Large intestine (tissue), 3 donors: ENCODE measurements around the gene LCN1. TPM values are rescaled to one million over a fixed set of nuclear protein-coding genes. Genes with fewer than 3 reads are reported as not detected.

Experiments used
- DNase-seq, 2 donors: peaks; one replicate each; pipeline versions ENCODE4 v3.0.0 to v3.0.0-alpha.2; 2013
- H3K27ac ChIP-seq: one replicate; pipeline ENCODE4 v1.5.1; 2013; ENCODE audit warnings: low read length
- H3K27me3 ChIP-seq: 2 replicates; pipeline ENCODE4 v1.6.1; 2013; ENCODE audit warnings: low read length; ENCODE audit not compliant: control insufficient read depth, insufficient read depth
- H3K36me3 ChIP-seq: 2 replicates; pipeline ENCODE4 v1.6.1; 2013; ENCODE audit warnings: low read length; ENCODE audit not compliant: control insufficient read depth, insufficient read depth
- H3K4me1 ChIP-seq: one replicate; pipeline ENCODE4 v1.6.1; 2013; ENCODE audit warnings: low read length; ENCODE audit not compliant: control insufficient read depth, insufficient read depth
- H3K4me3 ChIP-seq: one replicate; pipeline ENCODE4 v1.5.1; 2013; ENCODE audit warnings: low read length
- H3K9me3 ChIP-seq: one replicate; pipeline ENCODE4 v1.6.1; 2013; ENCODE audit warnings: mild to moderate bottlenecking, low read depth, low read length, moderate library complexity; ENCODE audit not compliant: control insufficient read depth
- WGBS: methylation state at CpG from one replicate; pipeline ENCODE4 v1.1.5; 2013; ENCODE audit warnings: low lambda C conversion rate; ENCODE audit not compliant: insufficient coverage; 5-methylcytosine and 5-hydroxymethylcytosine counted together
- polyA plus RNA-seq: library from polyadenylated mRNA; unstranded; fragments of 120-200 nt; gene quantifications from one replicate; pipeline ENCODE4 v1.2.1, GENCODE V29; 2013

The LCN1 gene
- polyA plus RNA-seq, 1 donor = 0.09 TPM

- Histone ChIP-seq H3K9me3 (no peaks in the 10 kb centered on the region), H3K27me3 (no peaks in the 10 kb centered on the region), H3K27ac (no peak overlapping the region), H3K4me3 (no peak overlapping the region), H3K36me3 (no peaks in the 10 kb centered on the region), H3K4me1 (no peaks in the 10 kb centered on the region)
- no peak for DNase-seq
- WGBS = no CpG with 5 or more reads among the region's 31 CpGs
Observed at GRCh38 chr9:135515083-135515951, 5.9 kb upstream of the LCN1 start.

DNA sequence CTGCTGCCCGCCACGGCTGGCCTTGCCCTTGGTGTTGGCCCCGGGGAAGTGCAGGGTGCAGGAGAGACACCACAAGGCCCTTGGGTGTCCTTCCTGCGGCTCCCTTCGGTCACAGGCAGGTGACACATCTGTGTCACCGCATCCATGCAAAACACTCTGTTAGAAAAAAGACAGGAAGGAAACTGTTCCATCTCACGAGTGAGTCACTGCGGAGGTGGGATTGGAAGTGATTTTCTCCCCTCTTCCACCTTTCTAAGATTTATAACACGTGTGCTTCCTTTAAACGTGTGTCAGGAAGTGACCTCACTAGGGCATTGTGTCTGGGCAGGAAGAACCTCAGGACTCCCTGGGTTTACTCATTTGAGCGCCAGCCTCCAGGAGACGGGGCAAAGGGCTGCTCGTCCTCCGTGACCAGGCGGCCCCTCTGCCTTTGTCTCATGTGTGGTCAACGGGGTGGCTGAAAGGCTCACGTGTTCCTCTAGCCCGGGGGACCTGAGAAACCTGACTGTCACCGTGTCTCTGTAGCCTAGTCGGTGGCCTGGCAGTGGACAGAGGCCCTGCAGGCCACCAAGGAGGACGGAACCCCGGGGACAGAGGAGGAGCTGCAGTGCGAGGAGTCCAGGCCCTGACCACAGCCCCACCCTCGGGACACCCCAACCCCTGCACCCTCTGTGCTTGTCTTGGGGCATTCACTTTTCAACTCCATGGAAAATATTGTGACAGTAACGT, 4.9 kb upstream of the LCN1 start:
- no peak for DNase-seq
- Histone ChIP-seq H3K4me3 (no peak overlapping the region), H3K36me3 (no peaks in the 10 kb centered on the region), H3K4me1 (no peaks in the 10 kb centered on the region), H3K9me3 (no peaks in the 10 kb centered on the region), H3K27ac (no peak overlapping the region), H3K27me3 (no peaks in the 10 kb centered on the region)
- no CpG with 5 or more reads among the region's 25 CpGs for WGBS

DNA sequence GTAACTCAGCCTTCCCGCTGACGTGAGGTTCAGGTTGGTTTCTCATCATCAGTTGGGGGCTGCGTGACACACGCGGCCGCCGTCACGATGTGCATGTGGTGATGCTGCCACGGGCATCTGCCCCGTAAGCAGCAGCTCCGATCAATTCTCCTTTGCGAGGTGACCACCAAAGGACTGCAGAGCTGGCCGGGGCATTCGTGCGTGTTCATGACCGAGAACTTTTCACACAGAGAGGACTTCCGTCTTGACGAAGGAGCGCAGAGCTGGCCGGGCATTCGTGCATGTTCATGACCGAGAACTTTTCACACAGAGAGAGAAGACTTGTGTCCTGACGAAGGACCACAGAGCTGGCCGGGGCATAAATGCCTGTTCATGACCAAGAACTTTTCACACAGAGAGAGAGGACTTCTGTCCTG, 3.8 kb upstream of the LCN1 start:
- no CpG with 5 or more reads among the region's 24 CpGs for WGBS
- no peaks in the 10 kb centered on the region for H3K27me3 ChIP-seq
- H3K27ac ChIP-seq = no peak overlapping the region
- no peak for DNase-seq
- H3K4me3 ChIP-seq = no peak overlapping the region
- H3K36me3 ChIP-seq = no peaks in the 10 kb centered on the region
- H3K4me1 ChIP-seq = no peaks in the 10 kb centered on the region
- no peaks in the 10 kb centered on the region for H3K9me3 ChIP-seq

GRCh38 chr9:135519179-135519971, 1.9 kb upstream of the LCN1 start:
- WGBS = no CpG with 5 or more reads among the region's 10 CpGs
- H3K4me3 ChIP-seq = no peak overlapping the region
- no peak overlapping the region for H3K27ac ChIP-seq
- H3K27me3 ChIP-seq = no peaks in the 10 kb centered on the region
- no peaks in the 10 kb centered on the region for H3K9me3 ChIP-seq
- H3K4me1 ChIP-seq = no peaks in the 10 kb centered on the region
- DNase-seq = no peak
- no peaks in the 10 kb centered on the region for H3K36me3 ChIP-seq

DNA sequence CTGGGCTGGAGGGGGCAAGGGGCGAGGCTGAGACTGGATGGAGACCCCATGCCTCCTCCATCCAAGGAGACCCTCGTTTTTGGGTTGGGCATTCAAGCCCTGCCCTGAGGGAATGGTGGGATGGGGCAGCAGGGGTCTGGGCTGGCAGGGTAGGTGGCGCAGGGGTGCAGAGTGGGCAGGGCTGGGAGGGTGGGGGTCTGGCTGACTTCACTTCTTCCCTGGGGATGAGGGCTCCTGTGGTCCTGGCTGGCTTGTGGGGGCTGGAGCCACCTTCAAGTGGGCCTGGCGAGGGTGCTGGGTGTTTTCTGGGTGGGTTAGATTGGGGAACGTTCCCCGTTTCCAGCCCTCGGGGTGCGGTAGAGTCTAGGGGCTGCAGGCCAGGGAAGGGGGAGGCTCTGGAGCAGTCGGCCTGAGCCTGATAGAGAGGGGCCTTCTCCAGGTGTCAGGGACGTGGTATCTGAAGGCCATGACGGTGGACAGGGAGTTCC, 412 bp downstream of the LCN1 start:
- Histone ChIP-seq H3K27ac (no peak overlapping the region), H3K27me3 (no peaks in the 10 kb centered on the region), H3K36me3 (no peaks in the 10 kb centered on the region), H3K9me3 (no peaks in the 10 kb centered on the region), H3K4me1 (no peaks in the 10 kb centered on the region), H3K4me3 (no peak overlapping the region)
- WGBS = no CpG with 5 or more reads among the region's 11 CpGs
- no peak for DNase-seq

DNA sequence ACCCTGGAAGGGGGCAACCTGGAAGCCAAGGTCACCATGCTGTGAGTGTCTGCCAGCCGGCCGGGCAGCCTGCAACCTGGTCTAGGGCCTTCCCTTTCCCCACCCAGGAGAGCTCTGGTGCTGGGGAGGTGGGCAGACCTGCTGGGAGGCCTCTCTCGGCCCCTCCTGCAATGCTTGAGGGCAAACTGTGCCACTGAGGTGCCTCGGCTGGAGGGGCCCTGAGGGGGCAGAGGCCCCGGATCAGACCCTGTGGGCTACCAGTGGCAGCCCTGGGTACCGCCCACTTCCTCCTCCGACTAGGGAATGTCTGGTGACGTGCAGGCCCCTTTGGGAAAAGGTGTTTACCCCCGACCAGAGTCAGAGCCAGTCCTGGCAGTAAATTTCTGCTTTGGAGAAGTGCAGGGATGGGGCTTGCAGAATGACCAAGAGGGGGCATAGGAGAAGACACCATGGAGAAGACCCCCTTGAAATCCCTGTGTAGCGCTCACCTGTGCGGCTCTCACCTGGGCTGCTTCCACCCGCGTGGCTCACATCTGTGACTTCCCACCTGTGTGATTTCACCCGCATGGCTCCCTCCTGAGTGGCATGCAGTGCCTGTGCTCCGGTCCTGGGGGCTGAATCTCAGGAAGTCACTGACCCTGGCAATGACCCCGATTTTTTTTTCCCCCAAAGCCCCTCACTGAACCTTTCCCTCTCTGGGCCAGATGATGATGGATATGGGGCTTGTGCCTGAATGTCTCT, 1.1 kb downstream of the LCN1 start:
- Histone ChIP-seq H3K27ac (no peak overlapping the region), H3K36me3 (no peaks in the 10 kb centered on the region), H3K9me3 (no peaks in the 10 kb centered on the region), H3K4me1 (no peaks in the 10 kb centered on the region), H3K27me3 (no peaks in the 10 kb centered on the region), H3K4me3 (no peak overlapping the region)
- WGBS = no CpG with 5 or more reads among the region's 16 CpGs
- DNase-seq = no peak

GRCh38 chr9:135522931-135523330, 1.7 kb downstream of the LCN1 start:
- WGBS = no CpG with 5 or more reads among the region's 17 CpGs
- Histone ChIP-seq H3K9me3 (no peaks in the 10 kb centered on the region), H3K36me3 (no peaks in the 10 kb centered on the region), H3K4me3 (no peak overlapping the region), H3K4me1 (no peaks in the 10 kb centered on the region), H3K27me3 (no peaks in the 10 kb centered on the region), H3K27ac (no peak overlapping the region)
- no peak for DNase-seq

GRCh38 chr9:135523521-135524129, 2.4 kb downstream of the LCN1 start:
- no peak overlapping the region for H3K27ac ChIP-seq
- no peaks in the 10 kb centered on the region for H3K36me3 ChIP-seq
- no peaks in the 10 kb centered on the region for H3K4me1 ChIP-seq
- H3K9me3 ChIP-seq = no peaks in the 10 kb centered on the region
- no peak overlapping the region for H3K4me3 ChIP-seq
- WGBS = no CpG with 5 or more reads among the region's 21 CpGs
- no peak for DNase-seq
- no peaks in the 10 kb centered on the region for H3K27me3 ChIP-seq

- DNase-seq = no peak
- Histone ChIP-seq H3K9me3 (no peaks in the 10 kb centered on the region), H3K4me1 (no peaks in the 10 kb centered on the region), H3K36me3 (no peaks in the 10 kb centered on the region), H3K27ac (no peak overlapping the region), H3K27me3 (no peaks in the 10 kb centered on the region), H3K4me3 (no peak overlapping the region)
- no CpG with 5 or more reads among the region's 27 CpGs for WGBS
Observed at GRCh38 chr9:135524130-135524861, 3.1 kb downstream of the LCN1 start.
